Measurements from ENCODE around the gene PGRMC1. TPM values are rescaled to one million over a fixed set of nuclear protein-coding genes. Genes with fewer than 3 reads are reported as not detected.

PGRMC1 gene
- total and polyA plus RNA-seq, 9 of the 15 experiments (the other 6 are each of a cell fraction or from before 2014, with no cell fraction given): 27.4 to 115 (median 90.3) TPM

- peak; percentile 94 for TF ChIP-seq IRF9 (tag; IDR thresholded peaks at IDR 0.05)
- no peak for TF ChIP-seq FOXJ3 (CRISPR knock-in tag; IDR thresholded peaks at IDR 0.05)
- TF ChIP-seq HMGXB4 (CRISPR knock-in tag; IDR thresholded peaks at IDR 0.05): no peak
- TF ChIP-seq PCBP2 (IDR thresholded peaks at IDR 0.05; ENCODE audit: low read depth, low read length, poor library complexity, severe bottlenecking): no peak
- TF ChIP-seq PKNOX1 (IDR thresholded peaks at IDR 0.05): no peak
- no peak for TF ChIP-seq E2F6 (IDR thresholded peaks at IDR 0.05; ENCODE audit: borderline replicate concordance in 1 of 2, extremely low read depth in 1 of 2, insufficient read depth in 1 of 2, insufficient read length in 1 of 2, low read depth in 1 of 2, low read length in 1 of 2, poor library complexity in 1 of 2, severe bottlenecking in 1 of 2)
- no peak for TF ChIP-seq CBFB (CRISPR knock-in tag; IDR thresholded peaks at IDR 0.05)
- TF ChIP-seq DPF2 (IDR thresholded peaks at IDR 0.05): peak; percentile 43; the same call in 1 of the 2 replicates
- TF ChIP-seq BRF1 (IDR thresholded peaks at IDR 0.05; ENCODE audit: borderline replicate concordance, extremely low read depth, insufficient read length): no peak
- no peak for TF ChIP-seq RBM17 (IDR thresholded peaks at IDR 0.05; ENCODE audit: borderline replicate concordance, low read depth, low read length)
- no peak for TF ChIP-seq LCOR (CRISPR knock-in tag; IDR thresholded peaks at IDR 0.05)
- peak in 1 of 2 experiments; percentile 55 for TF ChIP-seq AFF1 (IDR thresholded peaks at IDR 0.05; ENCODE audit: low read depth in 1 of 2, partially characterized antibody in 2 of 2)
- no peak for TF ChIP-seq YY1 (IDR thresholded peaks at IDR 0.05; ENCODE audit: borderline replicate concordance in 1 of 3, control insufficient read depth in 1 of 3, extremely low read depth in 1 of 3, insufficient read depth in 3 of 3, insufficient read length in 1 of 3, insufficient replicate concordance in 2 of 3, low read depth in 1 of 3, low read length in 2 of 3)
- no peak; a peak in 1 of 4 replicates for TF ChIP-seq MAZ (CRISPR knock-in tag; conservative IDR thresholded peaks at IDR 0.05 in 1 of 2, IDR thresholded peaks at IDR 0.05 in 1 of 2)
- TF ChIP-seq SMC3 (conservative IDR thresholded peaks at IDR 0.05; ENCODE audit: insufficient read depth, low read depth, low read length): no peak
- peak; percentile 57; the same call in 1 of the 2 replicates for TF ChIP-seq JUN (IDR thresholded peaks at IDR 0.05; ENCODE audit: borderline replicate concordance, low read depth, low read length)
- TF ChIP-seq JUN (CRISPR knock-in tag; IDR thresholded peaks at IDR 0.05; ENCODE audit: borderline replicate concordance): no peak
- TF ChIP-seq KHSRP (IDR thresholded peaks at IDR 0.05): no peak
These were observed 29.9 kb upstream of the PGRMC1 start (continued) for GRCh38 chrX:119206203-119206602.

Measured in K562 (cell line).